ENCODE results near the gene NELL2. TPM values are rescaled to one million over a fixed set of nuclear protein-coding genes. Genes with fewer than 3 reads are reported as not detected.

NELL2 gene
- total and polyA plus RNA-seq, 2 donors (not counting 1 experiment from before 2014, with no cell fraction given), result 0.17 TPM; not detected in 1

DNA sequence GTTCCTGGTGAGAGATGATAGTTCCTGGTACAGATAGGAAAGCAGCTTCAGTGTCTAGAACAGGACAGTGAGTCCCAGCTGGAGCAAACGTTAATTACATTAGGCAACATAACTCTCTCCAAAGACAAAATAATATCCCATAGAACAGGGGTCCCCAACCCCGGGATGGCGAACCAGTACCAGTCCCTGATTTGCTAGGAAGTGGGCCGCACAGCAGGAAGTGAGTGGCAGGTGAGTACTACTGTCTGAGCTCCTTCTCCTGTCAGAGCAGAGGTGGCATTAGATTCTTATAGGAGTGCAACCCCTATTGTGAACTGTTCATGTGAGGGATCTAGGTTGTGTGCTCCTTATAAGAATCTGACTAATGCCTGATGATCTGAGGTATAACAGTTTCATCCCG is 204.1 kb downstream of the NELL2 start:
- Histone ChIP-seq H3K9me3 (ENCODE audit: control insufficient read depth, insufficient read depth, low read depth, low read length) (no peaks in the 10 kb centered on the region), H4K20me1 (ENCODE audit: control insufficient read depth, extremely low read depth, insufficient read depth, low read length) (no peaks in the 10 kb centered on the region), H3K27ac (ENCODE audit: insufficient read depth, low read length) (no peak overlapping the region), H3K4me1 (ENCODE audit: control insufficient read depth, extremely low read depth, insufficient read depth, low read length) (no peaks in the 10 kb centered on the region), H2AFZ (ENCODE audit: low read length) (no peak overlapping the region), H3K4me2 (ENCODE audit: extremely low read depth, insufficient read depth, low read length) (no peak overlapping the region), H3K27me3 (ENCODE audit: control insufficient read depth, insufficient read depth, low read length) (no peaks in the 10 kb centered on the region), H3K36me3 (ENCODE audit: control insufficient read depth, insufficient read depth, low read length) (no peaks in the 10 kb centered on the region), H3K9ac (ENCODE audit: insufficient read depth, low read length) (no peak overlapping the region), H3K79me2 (ENCODE audit: control insufficient read depth, insufficient read depth, low read length) (no peaks in the 10 kb centered on the region), H3K4me3 (replicated peaks in 1 of 4; ENCODE audit: control extremely low read depth in 1 of 4, insufficient read depth in 1 of 4, low read depth in 3 of 4, low read length in 4 of 4) (no peak overlapping the region)
- DNase-seq (ENCODE audit: low read depth in 2 of 2), result no peak
- no peak for TF ChIP-seq EZH2 (IDR thresholded peaks at IDR 0.05; ENCODE audit: low read length, missing control alignments)
- TF ChIP-seq, protein P1, sequence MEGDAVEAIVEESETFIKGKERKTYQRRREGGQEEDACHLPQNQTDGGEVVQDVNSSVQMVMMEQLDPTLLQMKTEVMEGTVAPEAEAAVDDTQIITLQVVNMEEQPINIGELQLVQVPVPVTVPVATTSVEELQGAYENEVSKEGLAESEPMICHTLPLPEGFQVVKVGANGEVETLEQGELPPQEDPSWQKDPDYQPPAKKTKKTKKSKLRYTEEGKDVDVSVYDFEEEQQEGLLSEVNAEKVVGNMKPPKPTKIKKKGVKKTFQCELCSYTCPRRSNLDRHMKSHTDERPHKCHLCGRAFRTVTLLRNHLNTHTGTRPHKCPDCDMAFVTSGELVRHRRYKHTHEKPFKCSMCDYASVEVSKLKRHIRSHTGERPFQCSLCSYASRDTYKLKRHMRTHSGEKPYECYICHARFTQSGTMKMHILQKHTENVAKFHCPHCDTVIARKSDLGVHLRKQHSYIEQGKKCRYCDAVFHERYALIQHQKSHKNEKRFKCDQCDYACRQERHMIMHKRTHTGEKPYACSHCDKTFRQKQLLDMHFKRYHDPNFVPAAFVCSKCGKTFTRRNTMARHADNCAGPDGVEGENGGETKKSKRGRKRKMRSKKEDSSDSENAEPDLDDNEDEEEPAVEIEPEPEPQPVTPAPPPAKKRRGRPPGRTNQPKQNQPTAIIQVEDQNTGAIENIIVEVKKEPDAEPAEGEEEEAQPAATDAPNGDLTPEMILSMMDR (conservative IDR thresholded peaks at IDR 0.05 in 1 of 2, IDR thresholded peaks at IDR 0.05 in 1 of 2; ENCODE audit: low read depth in 1 of 2, low read length in 2 of 2), result no peak

DNA sequence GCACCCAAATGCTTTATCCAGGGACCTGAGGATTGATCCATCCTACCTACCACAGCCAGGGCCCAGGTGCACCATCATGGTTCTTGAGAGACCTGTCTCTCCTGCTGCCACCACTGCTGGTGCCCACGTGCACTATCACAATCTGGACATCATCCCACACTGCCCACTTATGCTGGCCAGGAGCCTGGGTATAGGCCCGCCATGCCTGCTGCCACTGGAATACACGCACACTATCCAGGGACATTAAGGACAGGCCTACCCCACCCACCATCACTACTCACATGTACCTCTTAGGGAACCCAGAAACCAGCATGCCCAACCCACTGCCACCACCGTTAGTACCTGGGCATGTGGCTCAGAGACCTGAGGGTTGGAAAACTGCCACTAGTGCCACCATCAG is 207.7 kb downstream of the NELL2 start:
- TF ChIP-seq EZH2 (IDR thresholded peaks at IDR 0.05; ENCODE audit: low read length, missing control alignments), result no peak

DNA sequence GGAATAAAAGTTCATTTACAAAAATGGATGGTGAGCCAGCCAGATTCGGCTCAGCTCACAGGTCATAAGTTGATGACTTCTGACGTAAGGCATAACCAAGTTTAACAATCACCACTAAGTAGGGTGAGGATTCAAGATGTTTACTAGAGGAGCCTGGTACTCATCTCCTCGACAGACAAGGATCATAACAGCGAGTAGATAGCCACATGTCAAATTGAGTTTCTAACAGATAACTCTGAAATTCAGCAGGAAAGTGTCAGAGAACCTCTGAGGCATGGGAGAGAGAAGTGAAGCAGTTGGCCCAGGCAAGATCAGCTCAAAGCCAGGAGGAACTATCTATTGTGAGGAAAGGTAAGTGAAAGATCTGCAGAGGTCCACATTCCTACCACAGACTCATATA is 208.7 kb downstream of the NELL2 start:
- no peak for DNase-seq (ENCODE audit: low read depth in 2 of 2)
- Histone ChIP-seq H3K27ac (ENCODE audit: insufficient read depth, low read length) (no peak overlapping the region), H3K9ac (ENCODE audit: insufficient read depth, low read length) (no peak overlapping the region), H3K4me1 (ENCODE audit: control insufficient read depth, extremely low read depth, insufficient read depth, low read length) (no peaks in the 10 kb centered on the region), H3K9me3 (ENCODE audit: control insufficient read depth, insufficient read depth, low read depth, low read length) (no peaks in the 10 kb centered on the region), H3K4me2 (ENCODE audit: extremely low read depth, insufficient read depth, low read length) (no peak overlapping the region), H3K27me3 (ENCODE audit: control insufficient read depth, insufficient read depth, low read length) (no peaks in the 10 kb centered on the region), H3K36me3 (ENCODE audit: control insufficient read depth, insufficient read depth, low read length) (no peaks in the 10 kb centered on the region), H3K4me3 (replicated peaks in 1 of 4; ENCODE audit: control extremely low read depth in 1 of 4, insufficient read depth in 1 of 4, low read depth in 3 of 4, low read length in 4 of 4) (no peak overlapping the region), H4K20me1 (ENCODE audit: control insufficient read depth, extremely low read depth, insufficient read depth, low read length) (no peaks in the 10 kb centered on the region), H3K79me2 (ENCODE audit: control insufficient read depth, insufficient read depth, low read length) (no peaks in the 10 kb centered on the region), H2AFZ (ENCODE audit: low read length) (no peak overlapping the region)
- TF ChIP-seq, protein P1 (conservative IDR thresholded peaks at IDR 0.05 in 1 of 2, IDR thresholded peaks at IDR 0.05 in 1 of 2; ENCODE audit: low read depth in 1 of 2, low read length in 2 of 2), result no peak
- no peak for TF ChIP-seq EZH2 (IDR thresholded peaks at IDR 0.05; ENCODE audit: low read length, missing control alignments)

More for the DNA sequence above, 207.7 kb downstream of the NELL2 start:
- Histone ChIP-seq H3K4me2 (ENCODE audit: extremely low read depth, insufficient read depth, low read length) (no peak overlapping the region), H3K36me3 (ENCODE audit: control insufficient read depth, insufficient read depth, low read length) (no peaks in the 10 kb centered on the region), H2AFZ (ENCODE audit: low read length) (no peak overlapping the region), H4K20me1 (ENCODE audit: control insufficient read depth, extremely low read depth, insufficient read depth, low read length) (no peaks in the 10 kb centered on the region), H3K4me1 (ENCODE audit: control insufficient read depth, extremely low read depth, insufficient read depth, low read length) (no peaks in the 10 kb centered on the region), H3K4me3 (replicated peaks in 1 of 4; ENCODE audit: control extremely low read depth in 1 of 4, insufficient read depth in 1 of 4, low read depth in 3 of 4, low read length in 4 of 4) (no peak overlapping the region), H3K27ac (ENCODE audit: insufficient read depth, low read length) (no peak overlapping the region), H3K79me2 (ENCODE audit: control insufficient read depth, insufficient read depth, low read length) (no peaks in the 10 kb centered on the region), H3K27me3 (ENCODE audit: control insufficient read depth, insufficient read depth, low read length) (no peaks in the 10 kb centered on the region), H3K9me3 (ENCODE audit: control insufficient read depth, insufficient read depth, low read depth, low read length) (no peaks in the 10 kb centered on the region), H3K9ac (ENCODE audit: insufficient read depth, low read length) (no peak overlapping the region)
- DNase-seq (ENCODE audit: low read depth in 2 of 2), result no peak
